ENCODE measurements around the gene PLEKHH1. TPM values are rescaled to one million over a fixed set of nuclear protein-coding genes. Genes with fewer than 3 reads are reported as not detected.

Gene PLEKHH1
- total RNA-seq, 1 donor from 2014 or later, result 10.1 TPM

DNA sequence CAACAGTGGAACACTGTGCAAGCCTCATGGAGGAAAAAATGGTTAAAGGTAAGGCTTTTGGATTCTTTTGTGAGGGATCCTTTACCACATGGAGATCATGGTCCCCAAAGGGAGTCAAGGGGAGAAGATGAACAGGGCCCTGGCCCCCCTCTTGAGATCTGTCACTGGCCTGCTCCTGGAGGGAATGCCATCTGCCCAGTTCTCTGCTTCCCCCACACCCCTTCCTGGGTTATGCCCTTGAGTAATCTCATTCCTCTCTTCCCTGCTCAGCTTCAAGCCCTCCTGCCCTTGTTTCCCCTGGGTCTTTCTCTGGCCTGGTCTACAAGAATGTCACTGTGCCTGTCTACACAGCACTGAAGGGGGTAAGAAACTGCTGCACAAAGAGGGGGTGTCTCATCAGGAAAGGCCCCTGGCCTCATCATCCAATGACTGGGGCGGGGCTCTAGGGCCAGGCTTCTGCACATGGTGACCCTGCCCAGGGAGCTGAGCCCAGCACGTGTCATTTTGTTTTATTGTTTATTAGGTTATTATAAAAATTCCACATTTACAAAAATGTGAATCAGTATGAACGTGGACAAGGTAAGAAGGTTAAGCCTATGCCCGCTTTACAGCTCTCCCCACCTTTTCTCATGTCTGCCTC, 36.7 kb downstream of the PLEKHH1 start:
- Histone ChIP-seq H3F3A (ENCODE audit: low read depth) (peaks cover 15% of the 10 kb centered on the region), H3K4me1 (peaks cover 20% of the 10 kb centered on the region), H3K27ac (no peak overlapping the region), H4K20me1 (ENCODE audit: low read depth) (peaks cover 6% of the 10 kb centered on the region), H3K9me3 (ENCODE audit: low read depth) (no peaks in the 10 kb centered on the region), H2AFZ (replicated peaks) (no peak overlapping the region), H3K9ac (no peak overlapping the region), H3K4me3 (no peak overlapping the region), H3K79me2 (ENCODE audit: low read depth) (no peaks in the 10 kb centered on the region), H3K36me3 (no peaks in the 10 kb centered on the region), H3K27me3 (no peaks in the 10 kb centered on the region), H3K4me2 (no peak overlapping the region)
- Mint-ChIP-seq H3K9me3 (no peaks in the 10 kb centered on the region), H3K27ac (no peak overlapping the region), H3K36me3 (no peaks in the 10 kb centered on the region), H3K27me3 (ENCODE audit: insufficient read depth, low read depth) (peaks cover 7% of the 10 kb centered on the region), H3K4me1 (peaks cover 17% of the 10 kb centered on the region), H3K4me3 (no peak overlapping the region)
- DNase-seq (ENCODE audit: low spot score), result no peak
- TF ChIP-seq, protein P1, sequence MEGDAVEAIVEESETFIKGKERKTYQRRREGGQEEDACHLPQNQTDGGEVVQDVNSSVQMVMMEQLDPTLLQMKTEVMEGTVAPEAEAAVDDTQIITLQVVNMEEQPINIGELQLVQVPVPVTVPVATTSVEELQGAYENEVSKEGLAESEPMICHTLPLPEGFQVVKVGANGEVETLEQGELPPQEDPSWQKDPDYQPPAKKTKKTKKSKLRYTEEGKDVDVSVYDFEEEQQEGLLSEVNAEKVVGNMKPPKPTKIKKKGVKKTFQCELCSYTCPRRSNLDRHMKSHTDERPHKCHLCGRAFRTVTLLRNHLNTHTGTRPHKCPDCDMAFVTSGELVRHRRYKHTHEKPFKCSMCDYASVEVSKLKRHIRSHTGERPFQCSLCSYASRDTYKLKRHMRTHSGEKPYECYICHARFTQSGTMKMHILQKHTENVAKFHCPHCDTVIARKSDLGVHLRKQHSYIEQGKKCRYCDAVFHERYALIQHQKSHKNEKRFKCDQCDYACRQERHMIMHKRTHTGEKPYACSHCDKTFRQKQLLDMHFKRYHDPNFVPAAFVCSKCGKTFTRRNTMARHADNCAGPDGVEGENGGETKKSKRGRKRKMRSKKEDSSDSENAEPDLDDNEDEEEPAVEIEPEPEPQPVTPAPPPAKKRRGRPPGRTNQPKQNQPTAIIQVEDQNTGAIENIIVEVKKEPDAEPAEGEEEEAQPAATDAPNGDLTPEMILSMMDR (IDR thresholded peaks at IDR 0.05), result no peak
- no peak for TF ChIP-seq EZH2 (IDR thresholded peaks at IDR 0.05)
- TF ChIP-seq EZH2phosphoT487 (IDR thresholded peaks at IDR 0.05), result no peak

DNA sequence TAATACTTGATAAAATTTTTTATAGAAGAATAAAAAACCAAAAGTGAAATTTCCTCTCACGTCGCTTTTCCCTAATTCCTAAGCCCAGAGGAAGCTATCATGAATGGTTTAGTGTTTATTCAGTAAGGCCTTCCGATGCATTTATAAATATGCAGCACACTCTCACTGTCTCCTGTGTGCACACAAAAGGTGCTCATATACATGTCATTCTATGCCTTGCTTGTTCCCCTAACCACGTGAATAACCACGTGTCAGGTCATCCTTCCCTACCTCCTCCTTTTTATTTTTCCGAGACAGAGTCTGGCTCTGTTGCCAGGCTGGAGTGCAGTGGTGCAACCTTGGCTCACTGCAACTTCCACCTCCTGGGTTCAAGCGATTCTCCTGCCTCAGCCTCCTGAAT, 37.4 kb downstream of the PLEKHH1 start:
- DNase-seq (ENCODE audit: low spot score), result no peak
- peaks cover 17% of the 10 kb centered on the region for H3K4me1 Mint-ChIP-seq
- no peaks in the 10 kb centered on the region for H3K36me3 Mint-ChIP-seq
- H3K27me3 Mint-ChIP-seq (ENCODE audit: insufficient read depth, low read depth), result peaks cover 7% of the 10 kb centered on the region
- peaks cover 15% of the 10 kb centered on the region for H3F3A ChIP-seq (ENCODE audit: low read depth)
- H3K4me3 ChIP-seq, result no peak overlapping the region
- H3K36me3 ChIP-seq, result no peaks in the 10 kb centered on the region
- no peaks in the 10 kb centered on the region for H3K9me3 Mint-ChIP-seq
- TF ChIP-seq EZH2 (IDR thresholded peaks at IDR 0.05), result no peak
- TF ChIP-seq, protein P1 (IDR thresholded peaks at IDR 0.05), result no peak
- no peak for TF ChIP-seq EZH2phosphoT487 (IDR thresholded peaks at IDR 0.05)
- H3K4me2 ChIP-seq, result no peak overlapping the region
- no peak overlapping the region for H3K27ac Mint-ChIP-seq
- H3K9me3 ChIP-seq (ENCODE audit: low read depth), result no peaks in the 10 kb centered on the region
- peaks cover 20% of the 10 kb centered on the region for H3K4me1 ChIP-seq
- H3K27me3 ChIP-seq, result no peaks in the 10 kb centered on the region
- no peak overlapping the region for H3K9ac ChIP-seq
- no peaks in the 10 kb centered on the region for H3K79me2 ChIP-seq (ENCODE audit: low read depth)
- peaks cover 6% of the 10 kb centered on the region for H4K20me1 ChIP-seq (ENCODE audit: low read depth)
- no peak overlapping the region for H3K4me3 Mint-ChIP-seq
- H2AFZ ChIP-seq (replicated peaks), result no peak overlapping the region
- no peak overlapping the region for H3K27ac ChIP-seq

GRCh38 chr14:67571275-67571990, 38.3 kb downstream of the PLEKHH1 start:
- no peak for TF ChIP-seq EZH2phosphoT487 (IDR thresholded peaks at IDR 0.05)
- TF ChIP-seq, protein P1 (IDR thresholded peaks at IDR 0.05), result peak; percentile 90
- H3K79me2 ChIP-seq (ENCODE audit: low read depth), result no peaks in the 10 kb centered on the region
- peak; percentile 77 for DNase-seq (ENCODE audit: low spot score)
- H3K4me3 ChIP-seq, result no peak overlapping the region
- Mint-ChIP-seq H3K4me3 (no peak overlapping the region), H3K9me3 (no peaks in the 10 kb centered on the region), H3K36me3 (no peaks in the 10 kb centered on the region), H3K27me3 (ENCODE audit: insufficient read depth, low read depth) (peaks cover 7% of the 10 kb centered on the region), H3K27ac (no peak overlapping the region), H3K4me1 (peaks cover 16% of the 10 kb centered on the region)
- no peak overlapping the region for H3K4me2 ChIP-seq
- no peaks in the 10 kb centered on the region for H3K27me3 ChIP-seq
- H4K20me1 ChIP-seq (ENCODE audit: low read depth), result peaks cover 1% of the 10 kb centered on the region
- H3F3A ChIP-seq (ENCODE audit: low read depth), result peaks cover 11% of the 10 kb centered on the region
- H3K27ac ChIP-seq, result no peak overlapping the region
- no peaks in the 10 kb centered on the region for H3K36me3 ChIP-seq
- no peak overlapping the region for H3K9ac ChIP-seq
- peaks cover 15% of the 10 kb centered on the region for H3K4me1 ChIP-seq
- H2AFZ ChIP-seq (replicated peaks), result no peak overlapping the region
- H3K9me3 ChIP-seq (ENCODE audit: low read depth), result no peaks in the 10 kb centered on the region
